AG09319 (cell line): ENCODE measurements around the gene MCF2L.

Experiments used
- DNase-seq: peaks from one replicate; pipeline ENCODE4 v3.0.0-alpha.2; 2010; ENCODE audit warnings: low read depth; ENCODE audit errors: extremely low read depth
- TF ChIP-seq, protein P1 (sequence below): IDR thresholded peaks from 2 replicates; pipeline ENCODE4 v1.5.1; 2011; ENCODE audit warnings: low read depth, mild to moderate bottlenecking, inconsistent platforms, low read length, moderate library complexity

MCF2L gene

DNA sequence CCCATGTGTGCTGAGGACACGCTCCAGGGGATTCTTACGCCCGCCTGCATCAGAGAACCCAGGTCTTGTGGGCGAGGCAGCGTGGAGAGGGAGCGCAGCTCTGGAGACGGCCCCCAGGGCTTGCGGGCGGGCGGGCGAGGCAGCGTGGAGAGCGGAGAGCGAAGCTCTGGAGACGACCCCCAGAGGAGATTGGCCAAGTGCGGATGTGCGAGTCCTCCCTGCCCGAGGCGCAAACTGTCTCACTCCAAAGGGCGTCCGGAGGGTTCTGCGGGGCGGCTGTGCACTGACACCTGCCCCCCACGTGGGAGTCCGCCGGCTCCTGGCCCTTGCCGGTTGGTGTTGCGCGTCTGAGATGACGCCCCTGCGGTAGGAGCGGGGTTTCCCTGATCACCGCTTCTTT lies 39.8 kb downstream of the MCF2L start:
- DNase-seq: no peak
- TF ChIP-seq, protein P1, sequence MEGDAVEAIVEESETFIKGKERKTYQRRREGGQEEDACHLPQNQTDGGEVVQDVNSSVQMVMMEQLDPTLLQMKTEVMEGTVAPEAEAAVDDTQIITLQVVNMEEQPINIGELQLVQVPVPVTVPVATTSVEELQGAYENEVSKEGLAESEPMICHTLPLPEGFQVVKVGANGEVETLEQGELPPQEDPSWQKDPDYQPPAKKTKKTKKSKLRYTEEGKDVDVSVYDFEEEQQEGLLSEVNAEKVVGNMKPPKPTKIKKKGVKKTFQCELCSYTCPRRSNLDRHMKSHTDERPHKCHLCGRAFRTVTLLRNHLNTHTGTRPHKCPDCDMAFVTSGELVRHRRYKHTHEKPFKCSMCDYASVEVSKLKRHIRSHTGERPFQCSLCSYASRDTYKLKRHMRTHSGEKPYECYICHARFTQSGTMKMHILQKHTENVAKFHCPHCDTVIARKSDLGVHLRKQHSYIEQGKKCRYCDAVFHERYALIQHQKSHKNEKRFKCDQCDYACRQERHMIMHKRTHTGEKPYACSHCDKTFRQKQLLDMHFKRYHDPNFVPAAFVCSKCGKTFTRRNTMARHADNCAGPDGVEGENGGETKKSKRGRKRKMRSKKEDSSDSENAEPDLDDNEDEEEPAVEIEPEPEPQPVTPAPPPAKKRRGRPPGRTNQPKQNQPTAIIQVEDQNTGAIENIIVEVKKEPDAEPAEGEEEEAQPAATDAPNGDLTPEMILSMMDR: no peak

DNA sequence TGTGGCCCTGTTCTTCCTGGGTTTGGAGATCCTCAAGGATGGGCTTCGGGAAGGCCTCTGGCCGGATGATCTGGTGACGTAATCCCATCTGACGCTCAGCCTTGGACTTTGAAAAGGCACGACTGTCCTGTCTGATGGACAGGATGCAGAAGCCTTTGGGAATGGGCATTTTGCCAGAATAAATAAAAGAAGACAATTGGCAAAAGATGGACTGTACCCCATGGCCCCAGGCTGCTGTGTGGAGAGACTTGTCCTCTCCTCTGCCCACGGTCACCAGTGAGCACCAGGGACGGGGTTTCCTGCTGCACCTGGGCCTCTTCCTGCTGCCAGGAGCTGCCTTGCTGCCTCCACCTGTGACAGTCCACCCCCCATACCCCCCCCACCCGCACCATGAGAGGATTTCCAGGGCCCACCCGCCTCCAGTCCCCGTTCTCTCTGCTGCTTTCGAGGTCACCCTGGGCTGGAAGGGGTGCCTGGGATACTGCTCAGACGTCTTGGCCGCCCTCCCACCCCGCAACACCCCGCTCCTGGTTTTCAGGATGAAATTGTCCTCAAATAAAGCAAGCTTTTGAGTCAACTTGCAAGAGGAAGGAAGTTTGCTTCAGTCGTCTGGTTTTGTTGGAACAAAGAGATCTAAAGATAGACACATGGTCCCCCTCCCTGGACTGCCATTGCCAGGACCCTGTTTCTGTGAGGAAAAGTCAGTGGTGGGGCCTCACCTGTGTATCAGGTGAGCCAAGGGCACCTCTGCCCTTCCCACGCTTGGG lies 40.9 kb downstream of the MCF2L start:
- DNase-seq: no peak
- TF ChIP-seq, protein P1: no peak

DNA sequence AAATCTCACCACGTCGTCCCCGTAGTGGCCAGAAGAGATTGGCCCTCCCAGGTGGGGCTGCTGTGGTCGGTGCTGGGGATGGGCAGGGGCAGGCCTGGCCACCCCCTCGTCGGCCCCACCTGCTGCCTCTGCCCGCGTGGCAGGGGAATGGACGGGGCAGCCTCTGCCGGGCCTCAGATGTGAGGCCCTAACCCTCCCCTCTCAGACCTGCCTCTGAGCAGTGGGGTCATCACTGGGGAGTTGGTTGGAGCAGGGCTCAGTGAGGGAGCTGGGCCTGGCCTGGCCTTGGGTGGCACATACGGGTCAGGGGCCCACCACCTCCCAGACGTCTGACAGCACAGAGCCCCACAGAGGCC lies 41.5 kb downstream of the MCF2L start:
- no peak for DNase-seq
- TF ChIP-seq, protein P1: no peak

GRCh38 chr13:113013303-113013702 lies 44.3 kb downstream of the MCF2L start:
- TF ChIP-seq, protein P1: no peak

GRCh38 chr13:113013878-113014751 lies 45.1 kb downstream of the MCF2L start:
- TF ChIP-seq, protein P1: no peak

More at GRCh38 chr13:113013303-113013702, 44.3 kb downstream of the MCF2L start:
- DNase-seq: no peak

GRCh38 chr13:113014752-113015745 lies 46.0 kb downstream of the MCF2L start:
- DNase-seq: no peak
- TF ChIP-seq, protein P1: no peak

More at GRCh38 chr13:113013878-113014751, 45.1 kb downstream of the MCF2L start:
- DNase-seq: no peak
